CD4-positive, alpha-beta T cell treated with Interleukin-6 for 4 hours (primary cell): Measurements from ENCODE around the gene SH2D3A.
"Not testable (repeated sequence)": the region's sequence is repeated elsewhere in the genome, so short reads cannot be mapped to it uniquely, and the experiment has no call there.

Experiments
- DNase-seq: peaks from one replicate; pipeline ENCODE4 v3.0.0-alpha.2; 2020; ENCODE audit warnings: mixed read lengths

Gene SH2D3A

GRCh38 chr19:6719540-6719861, 47.7 kb downstream of the SH2D3A start:
- DNase-seq, result no peak

DNA sequence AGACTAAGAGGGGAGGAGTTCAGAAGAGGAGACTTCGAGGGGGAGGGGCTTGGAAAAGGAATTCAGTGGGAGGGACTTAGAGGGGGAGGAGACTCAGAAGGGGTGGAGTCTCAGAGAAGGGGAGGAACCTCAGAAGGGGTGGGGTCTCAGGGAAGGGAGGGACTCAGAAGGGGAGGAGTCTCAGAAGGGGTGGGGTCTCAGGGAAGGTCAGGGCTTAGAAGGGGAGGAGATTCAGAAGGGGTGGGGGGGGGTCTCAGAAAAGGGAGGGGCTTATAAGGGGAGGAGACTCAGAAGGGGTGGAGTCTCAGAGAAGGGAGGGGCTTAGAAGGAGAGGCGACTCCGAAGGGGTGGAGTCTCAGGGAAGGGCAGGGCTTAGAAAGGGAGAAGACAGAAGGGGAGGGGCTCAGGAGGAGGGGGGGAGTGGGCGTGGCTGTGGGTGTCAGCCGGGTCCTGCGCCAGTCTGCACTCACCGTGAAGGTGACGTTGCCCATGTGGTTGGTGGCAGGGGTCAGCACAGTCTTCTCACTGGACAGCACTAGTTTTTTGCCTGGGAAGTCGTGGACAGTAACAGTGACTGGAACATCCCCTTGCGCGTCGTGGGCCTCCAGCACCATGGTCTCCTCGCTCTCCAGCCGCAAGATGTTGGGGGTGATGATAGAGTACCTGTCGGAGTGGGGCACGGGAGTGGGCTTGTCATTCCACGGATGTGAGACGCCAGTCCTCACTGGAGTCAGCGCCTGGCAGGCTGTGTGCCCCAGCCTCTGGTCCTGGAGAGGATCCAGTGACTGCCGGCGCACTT, 48.3 kb downstream of the SH2D3A start:
- no peak for DNase-seq

DNA sequence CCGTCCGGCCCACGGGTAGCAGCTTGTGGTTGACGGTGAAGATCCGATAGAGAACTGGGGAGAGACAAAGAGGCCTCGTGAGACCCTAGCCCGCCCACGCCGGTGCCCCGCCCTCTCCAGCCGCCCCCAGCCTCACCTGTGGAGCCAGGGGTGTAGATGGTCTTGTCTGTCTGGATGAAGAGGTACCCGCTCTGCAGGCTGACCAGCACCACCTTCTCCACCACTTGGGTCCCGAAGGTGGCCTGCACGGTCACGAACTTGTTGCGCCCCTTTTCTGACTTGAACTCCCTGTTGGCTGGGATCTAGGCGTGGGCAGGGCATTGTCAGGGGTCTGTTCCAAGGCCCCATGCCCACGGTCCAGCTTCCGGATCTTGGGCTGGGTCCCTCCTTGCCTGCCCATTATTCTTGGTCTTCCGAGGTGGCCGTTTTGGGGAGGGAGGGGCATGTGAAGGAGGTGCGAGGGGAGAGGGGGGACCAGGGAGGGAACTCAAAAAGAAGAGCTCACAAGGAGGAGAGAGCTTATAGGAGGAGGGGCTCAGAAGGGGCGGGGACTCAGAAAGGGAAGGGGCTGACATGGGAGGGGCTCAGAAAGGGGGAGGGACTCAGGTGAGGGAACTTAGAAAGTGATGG, 49.0 kb downstream of the SH2D3A start:
- no peak for DNase-seq

- no peak for DNase-seq
Measured at GRCh38 chr19:6717441-6717971, 49.7 kb downstream of the SH2D3A start.

GRCh38 chr19:6717036-6717435, 50.2 kb downstream of the SH2D3A start:
- DNase-seq, result no peak

- no peak for DNase-seq
Measured at GRCh38 chr19:6716610-6716970, 50.6 kb downstream of the SH2D3A start.

DNA sequence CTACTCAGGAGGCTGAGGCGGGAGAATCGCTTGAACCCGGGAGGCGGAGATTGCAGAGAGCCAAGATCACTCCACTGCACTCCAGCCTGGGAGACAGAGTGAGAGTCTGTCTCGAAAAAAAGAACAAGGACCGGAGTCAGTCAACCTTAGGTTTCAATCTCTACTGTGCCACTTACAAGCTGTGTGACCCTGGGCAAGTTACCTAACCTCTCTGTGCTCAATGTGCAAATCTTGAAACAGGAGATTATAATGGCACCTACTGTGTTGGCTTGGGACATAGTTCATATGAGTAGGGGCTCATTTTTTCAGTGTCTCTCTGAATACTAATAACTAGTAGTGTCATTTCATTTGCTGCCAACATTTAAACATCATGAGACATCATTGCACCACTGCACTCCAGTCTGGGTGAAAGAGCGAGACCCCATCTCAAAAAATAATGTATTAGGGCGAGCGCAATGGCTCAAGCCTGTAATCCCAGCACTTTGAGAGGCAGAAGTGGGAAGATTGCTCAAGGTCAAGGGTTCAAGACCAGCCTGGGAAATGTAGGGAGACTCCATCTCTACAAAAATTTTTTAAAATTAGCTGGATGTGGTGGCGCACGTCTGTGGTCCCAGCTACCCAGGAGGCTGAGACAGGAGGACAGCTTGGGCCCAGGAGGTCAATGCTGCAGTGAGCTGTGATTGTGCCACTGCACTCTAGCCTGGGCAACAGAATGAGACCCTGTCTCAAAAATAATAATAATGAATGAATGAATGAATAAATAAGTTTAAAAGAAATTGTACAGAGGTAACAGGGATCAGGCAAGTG, 52.3 kb downstream of the SH2D3A start:
- DNase-seq, result no peak

DNA sequence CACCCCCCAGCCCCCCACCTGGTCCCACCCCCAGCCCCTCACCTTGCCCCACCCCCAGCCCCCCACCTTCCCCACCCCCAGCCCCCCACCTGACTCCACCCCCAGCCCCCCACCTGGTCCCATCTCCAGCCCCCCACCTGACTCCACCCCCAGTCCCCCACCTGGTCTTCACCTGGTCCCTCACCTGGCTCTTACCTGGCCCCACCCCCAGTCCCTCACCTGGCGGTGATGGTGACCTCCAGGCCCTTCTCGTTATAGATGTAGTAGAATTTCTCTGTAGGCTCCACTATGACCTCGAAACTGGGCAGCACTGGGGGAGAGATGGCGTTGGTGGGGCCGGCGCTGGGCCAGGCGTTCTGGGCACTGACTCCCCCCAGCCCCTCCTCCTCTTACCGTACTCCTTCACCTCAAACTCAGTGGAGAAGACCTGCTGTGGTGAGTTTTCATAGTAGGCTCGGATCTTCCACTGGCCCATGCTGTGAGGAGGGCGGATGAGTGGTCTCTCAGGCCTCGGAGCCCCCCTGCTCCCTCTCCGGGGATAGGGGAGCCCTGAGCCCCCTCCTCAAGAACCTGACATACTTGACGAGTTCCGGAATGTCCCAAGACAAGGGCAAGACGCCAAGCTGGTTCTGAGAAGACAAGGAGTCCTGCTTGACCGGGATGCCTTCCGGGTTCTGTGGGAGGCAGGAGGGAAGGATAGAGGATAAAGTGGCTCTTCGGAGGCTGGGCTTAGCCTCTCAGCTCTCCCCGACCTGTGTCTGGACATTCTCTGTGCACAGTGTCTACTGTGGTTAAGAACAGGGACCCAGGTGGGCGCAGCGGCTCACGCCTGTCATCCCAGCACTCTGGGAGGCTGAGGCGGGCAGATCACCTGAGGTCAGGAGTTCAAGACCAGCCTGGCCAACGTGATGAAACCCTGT, 53.2 kb downstream of the SH2D3A start:
- no peak for DNase-seq

- DNase-seq, result no peak
Measured at GRCh38 chr19:6712692-6713670, 54.3 kb downstream of the SH2D3A start.

DNA sequence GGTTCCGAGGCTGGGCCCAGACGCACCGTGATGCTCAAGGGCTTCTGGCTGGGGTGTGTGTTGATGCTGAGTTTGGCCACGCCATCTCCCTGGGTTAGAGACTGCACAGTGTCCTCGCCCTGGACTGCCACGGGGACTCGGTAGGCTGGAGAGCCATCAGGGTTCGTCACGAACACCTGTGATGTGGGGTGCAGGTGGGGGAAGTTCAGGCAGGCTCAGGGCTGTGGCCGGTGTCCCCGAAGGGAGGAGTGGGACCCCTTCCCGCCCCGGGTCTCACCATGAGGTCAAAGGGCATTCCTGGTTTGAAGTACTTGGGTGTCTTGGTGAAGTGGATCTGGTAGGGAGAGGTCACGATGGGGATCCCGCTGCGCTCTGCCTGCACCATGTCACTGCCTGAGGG, 55.0 kb downstream of the SH2D3A start:
- DNase-seq, result no peak

- DNase-seq, result no peak
Measured at GRCh38 chr19:6711605-6712004, 55.6 kb downstream of the SH2D3A start.

DNA sequence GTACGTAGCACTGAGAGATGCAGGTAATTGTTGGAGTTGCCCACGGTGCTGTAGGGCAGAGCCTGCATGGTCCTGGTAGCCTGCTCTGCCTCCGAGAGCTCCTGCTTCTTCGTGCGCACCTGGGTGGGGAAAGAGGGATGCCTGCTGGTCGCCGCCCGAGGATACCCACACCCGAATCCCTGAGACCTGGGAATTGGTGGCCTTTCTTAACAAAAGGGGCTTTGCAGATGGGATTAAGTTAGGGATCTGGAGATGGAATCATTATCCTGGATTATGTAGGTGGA, 56.2 kb downstream of the SH2D3A start:
- no peak for DNase-seq

GRCh38 chr19:6710273-6711077, 56.8 kb downstream of the SH2D3A start:
- peak; percentile 22 for DNase-seq

- DNase-seq, result no peak
Measured at GRCh38 chr19:6709549-6709948, 57.7 kb downstream of the SH2D3A start.

DNA sequence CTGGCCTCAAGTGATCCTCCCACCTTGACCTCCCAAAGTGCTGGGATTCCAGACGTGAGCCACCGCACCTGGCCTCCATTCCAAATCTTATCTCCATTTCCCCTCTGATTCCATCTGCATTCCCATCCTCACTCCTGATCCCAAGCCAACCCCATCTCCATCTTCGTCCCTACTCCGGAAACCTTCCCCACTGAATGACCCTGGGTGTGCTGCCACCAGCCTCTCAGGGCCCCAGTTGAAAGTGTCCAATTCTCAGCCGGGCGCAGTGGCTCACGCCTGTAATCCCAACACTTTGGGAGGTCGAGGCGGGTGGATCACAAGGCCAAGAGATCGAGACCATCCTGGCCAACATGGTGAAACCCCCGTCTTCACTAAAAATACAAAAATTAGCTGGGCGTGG, 58.3 kb downstream of the SH2D3A start:
- DNase-seq, result not testable (repeated sequence)

DNA sequence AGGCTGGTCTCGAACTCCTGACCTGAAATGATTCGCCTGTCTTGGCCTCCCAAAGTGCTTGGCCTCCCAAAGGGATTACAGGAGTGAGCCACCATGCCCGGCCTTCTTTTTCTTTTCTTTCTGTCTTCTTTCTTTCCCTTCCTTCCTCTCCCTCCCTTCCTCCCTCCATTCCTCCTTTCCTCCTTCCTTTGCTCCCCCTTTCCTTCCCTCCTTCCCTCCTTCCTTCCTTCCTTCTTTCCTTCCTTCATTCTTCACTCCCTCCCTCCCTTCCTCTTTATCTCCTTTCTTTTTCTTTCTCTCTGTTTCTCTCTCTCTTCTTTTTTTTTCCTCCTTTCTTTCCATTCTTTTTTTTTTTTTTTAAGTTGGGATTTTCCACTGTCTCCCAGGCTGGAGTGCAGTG, 58.9 kb downstream of the SH2D3A start:
- DNase-seq, result no peak

- no peak for DNase-seq
Measured at GRCh38 chr19:6707658-6708018, 59.6 kb downstream of the SH2D3A start.

GRCh38 chr19:6707011-6707657, 60.1 kb downstream of the SH2D3A start:
- DNase-seq, result no peak

DNA sequence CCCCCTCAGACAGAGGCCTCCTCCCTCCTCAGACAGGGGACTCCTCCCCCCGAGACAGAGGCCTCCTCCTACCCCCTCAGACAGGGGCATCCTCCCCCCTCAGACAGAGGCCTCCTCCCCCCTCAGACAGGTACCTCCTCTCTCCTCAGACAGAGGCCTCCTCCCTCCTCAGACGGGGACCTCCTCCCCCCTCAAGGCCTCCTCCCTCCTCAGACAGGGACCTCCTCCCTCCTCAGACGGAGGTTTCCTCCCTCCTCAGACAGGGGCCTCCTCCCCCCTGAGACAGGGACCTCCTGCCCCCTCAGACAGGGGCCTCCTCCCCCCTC, 60.6 kb downstream of the SH2D3A start:
- no peak for DNase-seq

DNA sequence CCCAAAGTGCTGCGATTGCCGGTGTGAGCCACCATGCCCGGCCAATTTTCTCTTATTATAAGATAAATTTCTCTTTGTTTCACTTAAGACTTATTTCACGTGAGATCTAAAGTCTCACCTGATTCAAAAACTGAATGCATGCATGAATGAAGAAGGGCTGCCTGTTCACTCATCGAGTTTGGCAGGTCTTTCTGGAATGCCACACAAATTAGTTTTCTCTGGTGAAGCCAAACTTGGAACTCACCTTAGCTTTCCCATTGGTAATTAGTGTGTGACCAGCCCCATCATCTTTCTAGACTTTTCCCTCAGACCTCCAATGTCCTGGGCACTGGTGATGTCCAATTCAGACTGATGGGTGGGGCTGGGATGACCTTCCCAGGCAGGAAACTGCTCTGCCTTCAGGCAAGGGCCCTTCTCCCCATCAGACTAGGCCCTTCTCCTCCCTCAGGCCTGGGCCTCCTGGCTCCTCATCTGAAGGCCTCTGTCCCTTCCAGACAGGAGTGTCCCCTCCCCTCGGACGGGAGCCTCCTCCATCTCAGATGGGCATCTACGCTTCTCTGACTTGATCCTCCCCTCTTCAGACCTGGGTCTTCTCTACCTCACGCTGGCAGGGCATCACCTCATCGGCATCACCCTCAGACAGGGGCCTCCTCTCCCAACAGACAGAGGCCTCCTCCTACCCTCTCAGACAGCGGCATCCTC, 61.2 kb downstream of the SH2D3A start:
- no peak for DNase-seq
